Bone marrow (tissue), 2 donors: Measurements from ENCODE around the gene SNRPD2.

ENCODE experiments used
- DNase-seq, 2 donors: peaks; one replicate each; lab custom pipeline; 2025; lab: John Stamatoyannopoulos, UW

The SNRPD2 gene

GRCh38 chr19:45657520-45658167 is 34.1 kb downstream of the SNRPD2 start:
- no peak for DNase-seq

GRCh38 chr19:45655073-45655472 is 36.7 kb downstream of the SNRPD2 start:
- DNase-seq = no peak

GRCh38 chr19:45653634-45654033 is 38.1 kb downstream of the SNRPD2 start:
- DNase-seq = no peak

- DNase-seq = no peak
These were observed 41.0 kb downstream of the SNRPD2 start for GRCh38 chr19:45650722-45651121.

- no peak for DNase-seq
These were observed 45.4 kb downstream of the SNRPD2 start for GRCh38 chr19:45646345-45646698.

- DNase-seq = peak in 1 of 2 donors; percentile 43
These were observed 46.0 kb downstream of the SNRPD2 start for GRCh38 chr19:45645631-45646344.

GRCh38 chr19:45645068-45645630 is 46.6 kb downstream of the SNRPD2 start:
- no peak for DNase-seq

- no peak for DNase-seq
These were observed 47.6 kb downstream of the SNRPD2 start for GRCh38 chr19:45643927-45644771.

- DNase-seq = peak; percentile 68 to 82
These were observed 48.5 kb downstream of the SNRPD2 start for GRCh38 chr19:45643024-45643926.

GRCh38 chr19:45641274-45642105 is 50.3 kb downstream of the SNRPD2 start:
- peak; percentile 36 to 74 for DNase-seq

GRCh38 chr19:45640849-45641273 is 50.9 kb downstream of the SNRPD2 start:
- DNase-seq = no peak

- peak in 1 of 2 donors; percentile 9 for DNase-seq
These were observed 52.6 kb downstream of the SNRPD2 start, which contains the start of gene EML2 for GRCh38 chr19:45638930-45639729. Gene EML2, minus strand, starts transcription at chr19:45639397. Its CDS starts 21 bp downstream, at chr19:45639376.

- DNase-seq = no peak
These were observed 53.7 kb downstream of the SNRPD2 start for GRCh38 chr19:45637890-45638667.
